Measurements from ENCODE around the gene FOXL2NB.

FOXL2NB gene

GRCh38 chr3:138912237-138912636 lies 34.8 kb upstream of the FOXL2NB start:
- no peaks in the 10 kb centered on the region for H3K79me2 ChIP-seq (ENCODE audit: insufficient read depth, low read length)
- H3K4me3 ChIP-seq (ENCODE audit: insufficient read depth, low read length, poor library complexity, severe bottlenecking) = no peak overlapping the region
- H4K20me1 ChIP-seq (ENCODE audit: low read depth, low read length) = no peaks in the 10 kb centered on the region
- H3K27ac ChIP-seq (ENCODE audit: low read depth, low read length) = no peak overlapping the region
- no peaks in the 10 kb centered on the region for H3F3A ChIP-seq (ENCODE audit: insufficient read depth)
- H3K9me2 ChIP-seq (replicated peaks; ENCODE audit: insufficient read depth, low read length) = no peaks in the 10 kb centered on the region
- no peak overlapping the region for H2AFZ ChIP-seq (ENCODE audit: low read depth, low read length, severe bottlenecking)
- no peak overlapping the region for H3K9ac ChIP-seq (ENCODE audit: low read length)
- H3K9me3 ChIP-seq (ENCODE audit: insufficient read depth, low read length) = no peaks in the 10 kb centered on the region
- H3K4me2 ChIP-seq (ENCODE audit: low read depth, low read length, poor library complexity, severe bottlenecking) = no peak overlapping the region
- H3K36me3 ChIP-seq (ENCODE audit: low read length) = no peaks in the 10 kb centered on the region
- H3K27me3 ChIP-seq (ENCODE audit: low read length) = no peaks in the 10 kb centered on the region
- no peak for TF ChIP-seq CTCF (IDR thresholded peaks at IDR 0.05; ENCODE audit: insufficient read depth, low read length, poor library complexity, severe bottlenecking)
- no peak for TF ChIP-seq EZH2phosphoT487 (conservative IDR thresholded peaks at IDR 0.05; ENCODE audit: low read length)

- no peaks in the 10 kb centered on the region for H4K20me1 ChIP-seq (ENCODE audit: low read depth, low read length)
- no peak for TF ChIP-seq EZH2phosphoT487 (conservative IDR thresholded peaks at IDR 0.05; ENCODE audit: low read length)
- no peak for TF ChIP-seq CTCF (IDR thresholded peaks at IDR 0.05; ENCODE audit: insufficient read depth, low read length, poor library complexity, severe bottlenecking)
- no peaks in the 10 kb centered on the region for H3K9me3 ChIP-seq (ENCODE audit: insufficient read depth, low read length)
- no peaks in the 10 kb centered on the region for H3K9me2 ChIP-seq (replicated peaks; ENCODE audit: insufficient read depth, low read length)
- no peak overlapping the region for H3K4me3 ChIP-seq (ENCODE audit: insufficient read depth, low read length, poor library complexity, severe bottlenecking)
- no peaks in the 10 kb centered on the region for H3K79me2 ChIP-seq (ENCODE audit: insufficient read depth, low read length)
- H3K9ac ChIP-seq (ENCODE audit: low read length) = no peak overlapping the region
- H3K36me3 ChIP-seq (ENCODE audit: low read length) = no peaks in the 10 kb centered on the region
- no peak overlapping the region for H3K4me2 ChIP-seq (ENCODE audit: low read depth, low read length, poor library complexity, severe bottlenecking)
- no peak overlapping the region for H3K27ac ChIP-seq (ENCODE audit: low read depth, low read length)
- no peaks in the 10 kb centered on the region for H3F3A ChIP-seq (ENCODE audit: insufficient read depth)
- no peaks in the 10 kb centered on the region for H3K27me3 ChIP-seq (ENCODE audit: low read length)
- H2AFZ ChIP-seq (ENCODE audit: low read depth, low read length, severe bottlenecking) = no peak overlapping the region
Observed at GRCh38 chr3:138913766-138914165, 33.3 kb upstream of the FOXL2NB start.

GRCh38 chr3:138914870-138915502 lies 32.0 kb upstream of the FOXL2NB start:
- Histone ChIP-seq H3K27me3 (ENCODE audit: low read length) (no peaks in the 10 kb centered on the region), H3K79me2 (ENCODE audit: insufficient read depth, low read length) (no peaks in the 10 kb centered on the region), H4K20me1 (ENCODE audit: low read depth, low read length) (no peaks in the 10 kb centered on the region), H2AFZ (ENCODE audit: low read depth, low read length, severe bottlenecking) (peak overlapping the region; percentile 92), H3F3A (ENCODE audit: insufficient read depth) (no peaks in the 10 kb centered on the region), H3K36me3 (ENCODE audit: low read length) (no peaks in the 10 kb centered on the region), H3K9ac (ENCODE audit: low read length) (peak overlapping the region; percentile 56), H3K4me3 (ENCODE audit: insufficient read depth, low read length, poor library complexity, severe bottlenecking) (peak overlapping the region; percentile 72), H3K9me3 (ENCODE audit: insufficient read depth, low read length) (no peaks in the 10 kb centered on the region), H3K27ac (ENCODE audit: low read depth, low read length) (no peak overlapping the region), H3K4me2 (ENCODE audit: low read depth, low read length, poor library complexity, severe bottlenecking) (peak overlapping the region; percentile 75), H3K9me2 (replicated peaks; ENCODE audit: insufficient read depth, low read length) (no peaks in the 10 kb centered on the region)
- TF ChIP-seq CTCF (IDR thresholded peaks at IDR 0.05; ENCODE audit: insufficient read depth, low read length, poor library complexity, severe bottlenecking) (no peak), EZH2phosphoT487 (conservative IDR thresholded peaks at IDR 0.05; ENCODE audit: low read length) (no peak)

Data from SU-DHL-6 (cell line).